HG02759 (cell line): Measurements from ENCODE around the gene FAM185A.
"Not testable (repeated sequence)": the region's sequence is repeated elsewhere in the genome, so short reads cannot be mapped to it uniquely, and the experiment has no call there.

ENCODE experiments used
- ATAC-seq: cut with Tn5 transposase; IDR thresholded peaks from one replicate; pipeline ENCODE4 v1.9.1; 2021; ENCODE audit warnings: mild to moderate bottlenecking, moderate library complexity; ENCODE audit not compliant: unreplicated experiment

FAM185A gene

GRCh38 chr7:102748605-102749444, at the start of gene FAM185A:
FAM185A (plus strand) TSS chr7:102748999; CDS start chr7:102749208, 209 bp downstream.
- peak; percentile 99 for ATAC-seq

- ATAC-seq = peak; percentile 76
These were observed 35.6 kb upstream of the FAM185A start for GRCh38 chr7:102713011-102713690.

GRCh38 chr7:102713691-102714080, 35.1 kb upstream of the FAM185A start:
- peak; percentile 82 for ATAC-seq

GRCh38 chr7:102714774-102715522, 33.9 kb upstream of the FAM185A start:
- not testable (repeated sequence) for ATAC-seq

- ATAC-seq = peak; percentile 40
These were observed 33.1 kb upstream of the FAM185A start for GRCh38 chr7:102715718-102716117.

- ATAC-seq = not testable (repeated sequence)
These were observed 30.3 kb upstream of the FAM185A start for GRCh38 chr7:102718491-102718890.

- not testable (repeated sequence) for ATAC-seq
These were observed 22.6 kb upstream of the FAM185A start for GRCh38 chr7:102726170-102726569.

- ATAC-seq = not testable (repeated sequence)
These were observed 19.1 kb upstream of the FAM185A start for GRCh38 chr7:102729670-102730069.

GRCh38 chr7:102730431-102730830, 18.4 kb upstream of the FAM185A start:
- ATAC-seq = not testable (repeated sequence)

- peak; percentile 72 for ATAC-seq
These were observed 6.6 kb upstream of the FAM185A start for GRCh38 chr7:102742002-102742771.

GRCh38 chr7:102743861-102744260, 4.9 kb upstream of the FAM185A start:
- not testable (repeated sequence) for ATAC-seq

GRCh38 chr7:102745494-102746288, 3.1 kb upstream of the FAM185A start:
- not testable (repeated sequence) for ATAC-seq

- not testable (repeated sequence) for ATAC-seq
These were observed 617 bp downstream of the FAM185A start for GRCh38 chr7:102749445-102749786.

GRCh38 chr7:102758227-102758626, 9.4 kb downstream of the FAM185A start:
- ATAC-seq = not testable (repeated sequence)

GRCh38 chr7:102759934-102760333, 11.1 kb downstream of the FAM185A start:
- ATAC-seq = not testable (repeated sequence)

- ATAC-seq = not testable (repeated sequence)
These were observed 12.4 kb downstream of the FAM185A start for GRCh38 chr7:102761234-102761633.

GRCh38 chr7:102763295-102763905, 14.6 kb downstream of the FAM185A start:
- ATAC-seq = not testable (repeated sequence)

- ATAC-seq = peak; percentile 27
These were observed 20.9 kb downstream of the FAM185A start for GRCh38 chr7:102769657-102770192.

- peak; percentile 79 for ATAC-seq
These were observed 21.7 kb downstream of the FAM185A start for GRCh38 chr7:102770467-102770866.
